ENCODE results near the gene ATP5ME. TPM values are rescaled to one million over a fixed set of nuclear protein-coding genes. Genes with fewer than 3 reads are reported as not detected.

The ATP5ME gene
- total RNA-seq, 1 experiment from 2014 or later, result 236 TPM

GRCh38 chr4:663438-664428, 10.3 kb downstream of the ATP5ME start:
- in situ Hi-C loops (cut with HindIII; ENCODE audit: low pct_unique_long_range_greater_than_20kb, low sequenced_read_pairs), result no loop called here
- no peak for DNase-seq (ENCODE audit: low read depth, low spot score)

- DNase-seq (ENCODE audit: low read depth, low spot score), result no peak
- in situ Hi-C loops (cut with HindIII; ENCODE audit: low pct_unique_long_range_greater_than_20kb, low sequenced_read_pairs), result no loop called here
These were observed 11.0 kb downstream of the ATP5ME start for GRCh38 chr4:663046-663437.

GRCh38 chr4:661881-662761, 12.0 kb downstream of the ATP5ME start:
- no peak for DNase-seq (ENCODE audit: low read depth, low spot score)
- in situ Hi-C loops (cut with HindIII; ENCODE audit: low pct_unique_long_range_greater_than_20kb, low sequenced_read_pairs), result no loop called here

- in situ Hi-C loops (cut with HindIII; ENCODE audit: low pct_unique_long_range_greater_than_20kb, low sequenced_read_pairs), result no loop called here
- DNase-seq (ENCODE audit: low read depth, low spot score), result no peak
These were observed 12.8 kb downstream of the ATP5ME start for GRCh38 chr4:661231-661630.

GRCh38 chr4:660401-660800, 13.7 kb downstream of the ATP5ME start:
- no peak for DNase-seq (ENCODE audit: low read depth, low spot score)
- in situ Hi-C loops (cut with HindIII; ENCODE audit: low pct_unique_long_range_greater_than_20kb, low sequenced_read_pairs), result no loop called here

- no peak for DNase-seq (ENCODE audit: low read depth, low spot score)
- in situ Hi-C loops (cut with HindIII; ENCODE audit: low pct_unique_long_range_greater_than_20kb, low sequenced_read_pairs), result no loop called here
These were observed 14.2 kb downstream of the ATP5ME start for GRCh38 chr4:659851-660250.

- no peak for DNase-seq (ENCODE audit: low read depth, low spot score)
- in situ Hi-C loops (cut with HindIII; ENCODE audit: low pct_unique_long_range_greater_than_20kb, low sequenced_read_pairs), result no loop called here
These were observed 15.1 kb downstream of the ATP5ME start for GRCh38 chr4:658681-659667.

- DNase-seq (ENCODE audit: low read depth, low spot score), result no peak
- in situ Hi-C loops (cut with HindIII; ENCODE audit: low pct_unique_long_range_greater_than_20kb, low sequenced_read_pairs), result no loop called here
These were observed 16.0 kb downstream of the ATP5ME start for GRCh38 chr4:657834-658667.

- no peak for DNase-seq (ENCODE audit: low read depth, low spot score)
- in situ Hi-C loops (cut with HindIII; ENCODE audit: low pct_unique_long_range_greater_than_20kb, low sequenced_read_pairs), result no loop called here
These were observed 16.7 kb downstream of the ATP5ME start for GRCh38 chr4:657338-657833.

- in situ Hi-C loops (cut with HindIII; ENCODE audit: low pct_unique_long_range_greater_than_20kb, low sequenced_read_pairs), result no loop called here
- DNase-seq (ENCODE audit: low read depth, low spot score), result no peak
These were observed 17.4 kb downstream of the ATP5ME start for GRCh38 chr4:656436-657337.

GRCh38 chr4:655464-656151, 18.5 kb downstream of the ATP5ME start:
- no peak for DNase-seq (ENCODE audit: low read depth, low spot score)
- in situ Hi-C loops (cut with HindIII; ENCODE audit: low pct_unique_long_range_greater_than_20kb, low sequenced_read_pairs), result no loop called here

GRCh38 chr4:654871-655463, 19.1 kb downstream of the ATP5ME start:
- no peak for DNase-seq (ENCODE audit: low read depth, low spot score)
- in situ Hi-C loops (cut with HindIII; ENCODE audit: low pct_unique_long_range_greater_than_20kb, low sequenced_read_pairs), result no loop called here

- DNase-seq (ENCODE audit: low read depth, low spot score), result no peak
- in situ Hi-C loops (cut with HindIII; ENCODE audit: low pct_unique_long_range_greater_than_20kb, low sequenced_read_pairs), result no loop called here
These were observed 19.6 kb downstream of the ATP5ME start for GRCh38 chr4:654503-654845.

GRCh38 chr4:653831-654502, 20.1 kb downstream of the ATP5ME start:
- DNase-seq (ENCODE audit: low read depth, low spot score), result no peak
- in situ Hi-C loops (cut with HindIII; ENCODE audit: low pct_unique_long_range_greater_than_20kb, low sequenced_read_pairs), result no loop called here

Data from SK-MEL-5 (cell line).